Parathyroid adenoma (tissue), 2 donors: ENCODE measurements around the gene B4GALT6.

Experiments
- H2AFZ ChIP-seq: fragments of 300-600 bp; sonication (generic); one replicate; pipeline ENCODE4 v1.7.0; 2017; ENCODE audit warnings: antibody characterized with exemption, mild to moderate bottlenecking
- H3K27ac ChIP-seq: fragments of 300-600 bp; sonication (generic); one replicate; pipeline ENCODE4 v1.7.0; 2017
- H3K27me3 ChIP-seq: fragments of 300-600 bp; sonication (generic); one replicate; pipeline ENCODE4 v1.7.0; 2017; ENCODE audit warnings: low read length; ENCODE audit not compliant: control insufficient read depth, insufficient read depth
- H3K36me3 ChIP-seq: fragments of 300-600 bp; sonication (generic); one replicate; pipeline ENCODE4 v1.7.0; 2017; ENCODE audit warnings: low read length; ENCODE audit not compliant: control insufficient read depth, insufficient read depth
- H3K4me1 ChIP-seq: fragments of 300-600 bp; sonication (generic); one replicate; pipeline ENCODE4 v1.7.0; 2017; ENCODE audit warnings: control low read depth
- H3K4me2 ChIP-seq: fragments of 300-600 bp; sonication (generic); one replicate; pipeline ENCODE4 v1.7.0; 2017; ENCODE audit warnings: low read length
- H3K4me3 ChIP-seq: fragments of 300-600 bp; sonication (generic); one replicate; pipeline ENCODE4 v1.7.0; 2017; ENCODE audit warnings: low read depth, low read length
- H3K79me2 ChIP-seq: fragments of 300-600 bp; sonication (generic); one replicate; pipeline ENCODE4 v1.7.0; 2017; ENCODE audit warnings: control low read depth
- H3K9ac ChIP-seq: fragments of 300-600 bp; sonication (generic); one replicate; pipeline ENCODE4 v1.7.0; 2017; ENCODE audit warnings: mild to moderate bottlenecking
- H3K9me3 ChIP-seq: fragments of 300-600 bp; sonication (generic); one replicate; pipeline ENCODE4 v1.7.0; 2017; ENCODE audit warnings: low read length; ENCODE audit not compliant: control insufficient read depth
- CTCF ChIP-seq: fragments of 300-600 bp; sonication (generic); IDR thresholded peaks from one replicate; pipeline ENCODE4 v1.7.0; 2017; ENCODE audit warnings: antibody characterized with exemption, mild to moderate bottlenecking
- donor health status: primary hyperparathyroidism.

The B4GALT6 gene

GRCh38 chr18:31577195-31577594 lies 107.2 kb downstream of the B4GALT6 start:
- H3K9me3 ChIP-seq = no peaks in the 10 kb centered on the region
- H2AFZ ChIP-seq = no peak overlapping the region
- H3K36me3 ChIP-seq = no peaks in the 10 kb centered on the region
- H3K4me2 ChIP-seq = no peak overlapping the region
- no peak for TF ChIP-seq CTCF
- H3K9ac ChIP-seq = no peak overlapping the region
- no peaks in the 10 kb centered on the region for H3K79me2 ChIP-seq
- no peaks in the 10 kb centered on the region for H3K27me3 ChIP-seq
- H3K4me3 ChIP-seq = no peak overlapping the region
- peaks cover 23% of the 10 kb centered on the region for H3K4me1 ChIP-seq
- H3K27ac ChIP-seq = no peak overlapping the region

GRCh38 chr18:31576670-31577069 lies 107.7 kb downstream of the B4GALT6 start:
- H3K4me2 ChIP-seq = peak overlapping the region; percentile 11
- no peaks in the 10 kb centered on the region for H3K79me2 ChIP-seq
- no peaks in the 10 kb centered on the region for H3K36me3 ChIP-seq
- H3K9me3 ChIP-seq = no peaks in the 10 kb centered on the region
- H2AFZ ChIP-seq = no peak overlapping the region
- no peak overlapping the region for H3K9ac ChIP-seq
- H3K4me1 ChIP-seq = peaks cover 28% of the 10 kb centered on the region
- peak overlapping the region; percentile 17 for H3K27ac ChIP-seq
- H3K27me3 ChIP-seq = no peaks in the 10 kb centered on the region
- no peak overlapping the region for H3K4me3 ChIP-seq
- TF ChIP-seq CTCF = no peak

- peaks cover 33% of the 10 kb centered on the region for H3K4me1 ChIP-seq
- H3K36me3 ChIP-seq = no peaks in the 10 kb centered on the region
- peak overlapping the region; percentile 17 for H3K27ac ChIP-seq
- no peaks in the 10 kb centered on the region for H3K27me3 ChIP-seq
- no peak for TF ChIP-seq CTCF
- no peak overlapping the region for H3K4me3 ChIP-seq
- H3K9me3 ChIP-seq = no peaks in the 10 kb centered on the region
- H3K79me2 ChIP-seq = no peaks in the 10 kb centered on the region
- no peak overlapping the region for H3K9ac ChIP-seq
- peak overlapping the region; percentile 19 for H3K4me2 ChIP-seq
- H2AFZ ChIP-seq = peak overlapping the region; percentile 22
Observed at GRCh38 chr18:31575515-31576257, 108.7 kb downstream of the B4GALT6 start.

- H2AFZ ChIP-seq = no peak overlapping the region
- H3K9ac ChIP-seq = no peak overlapping the region
- H3K4me3 ChIP-seq = no peak overlapping the region
- no peaks in the 10 kb centered on the region for H3K27me3 ChIP-seq
- no peaks in the 10 kb centered on the region for H3K79me2 ChIP-seq
- no peak overlapping the region for H3K4me2 ChIP-seq
- H3K36me3 ChIP-seq = no peaks in the 10 kb centered on the region
- no peaks in the 10 kb centered on the region for H3K9me3 ChIP-seq
- peaks cover 33% of the 10 kb centered on the region for H3K4me1 ChIP-seq
- TF ChIP-seq CTCF = no peak
- H3K27ac ChIP-seq = no peak overlapping the region
Observed at GRCh38 chr18:31574359-31574758, 110.0 kb downstream of the B4GALT6 start.
